HS-27A (cell line): ENCODE measurements around the gene RACK1.
"Not testable (repeated sequence)": the region's sequence is repeated elsewhere in the genome, so short reads cannot be mapped to it uniquely, and the experiment has no call there.

ENCODE experiments used
- DNase-seq: peaks from one replicate; pipeline ENCODE4 v3.0.0-alpha.2; 2012; ENCODE audit warnings: low read depth, missing footprints

Gene RACK1

GRCh38 chr5:181233088-181233800, 10.5 kb downstream of the RACK1 start:
- no peak for DNase-seq

GRCh38 chr5:181232593-181232992, 11.1 kb downstream of the RACK1 start:
- no peak for DNase-seq

- DNase-seq, result no peak
Observed at GRCh38 chr5:181231432-181231831, 12.3 kb downstream of the RACK1 start.

GRCh38 chr5:181230551-181230950, 13.2 kb downstream of the RACK1 start:
- DNase-seq, result no peak

GRCh38 chr5:181229996-181230395, 13.7 kb downstream of the RACK1 start:
- DNase-seq, result no peak

- DNase-seq, result no peak
Observed at GRCh38 chr5:181224390-181225229, 19.1 kb downstream of the RACK1 start.

GRCh38 chr5:181223729-181224389, 19.8 kb downstream of the RACK1 start:
- DNase-seq, result no peak

- DNase-seq, result no peak
Observed at GRCh38 chr5:181223058-181223728, 20.5 kb downstream of the RACK1 start, which contains the start of gene TRIM41. Gene TRIM41 (plus strand): TSS chr5:181223281. CDS start chr5:181224000, 719 bp downstream.

GRCh38 chr5:181222630-181223057, 21.1 kb downstream of the RACK1 start:
- no peak for DNase-seq

- peak; percentile 84 for DNase-seq
Observed at GRCh38 chr5:181221792-181222629, 21.7 kb downstream of the RACK1 start.

- no peak for DNase-seq
Observed at GRCh38 chr5:181221105-181221791, 22.5 kb downstream of the RACK1 start.

- DNase-seq, result no peak
Observed at GRCh38 chr5:181220178-181220515, 23.6 kb downstream of the RACK1 start.

- no peak for DNase-seq
Observed at GRCh38 chr5:181219262-181220177, 24.2 kb downstream of the RACK1 start.

GRCh38 chr5:181218795-181219124, 24.9 kb downstream of the RACK1 start:
- DNase-seq, result no peak

- no peak for DNase-seq
Observed at GRCh38 chr5:181217803-181218062, 26.0 kb downstream of the RACK1 start.

- no peak for DNase-seq
Observed at GRCh38 chr5:181217111-181217802, 26.4 kb downstream of the RACK1 start.

GRCh38 chr5:181215997-181216989, 27.4 kb downstream of the RACK1 start:
- no peak for DNase-seq

GRCh38 chr5:181214249-181214648, 29.5 kb downstream of the RACK1 start:
- DNase-seq, result not testable (repeated sequence)
